Measurements from ENCODE around the gene TSPOAP1.

DNA sequence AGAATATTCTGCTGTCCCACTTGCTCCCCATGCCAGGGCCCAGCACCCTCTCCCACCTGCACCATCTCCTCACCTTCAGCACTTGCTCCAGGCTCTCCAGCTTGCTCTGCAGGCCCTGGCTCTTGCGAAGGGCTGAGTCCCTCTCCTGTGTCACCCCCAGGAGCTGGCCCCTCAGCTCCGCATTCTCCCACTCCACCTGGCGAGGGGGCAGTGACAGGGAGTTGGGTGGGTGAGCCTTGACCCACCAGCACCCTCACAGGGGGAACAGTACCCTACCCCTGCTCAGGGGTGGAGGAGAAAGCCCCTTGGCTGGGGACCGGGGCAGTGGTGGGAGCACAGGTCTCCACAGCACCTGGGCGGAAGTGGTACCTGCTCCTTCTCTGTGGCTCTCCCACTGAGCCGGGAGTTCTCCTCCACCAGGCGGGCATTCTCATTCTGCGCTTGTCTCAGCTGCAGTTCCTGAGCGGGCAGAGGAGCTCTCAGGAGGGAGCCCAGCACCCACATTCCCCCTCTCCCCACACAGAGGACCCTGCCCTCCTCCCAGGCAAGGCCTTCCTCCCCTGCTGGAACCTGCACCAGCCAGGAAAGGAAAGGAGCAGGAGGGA, 5.9 kb downstream of the TSPOAP1 start:
- TF ChIP-seq CTCF (IDR thresholded peaks at IDR 0.05 in 4 of 5, conservative IDR thresholded peaks at IDR 0.05 in 1 of 5) (no peak), POLR2A (IDR thresholded peaks at IDR 0.05) (no peak)

Measured in gastrocnemius medialis (tissue), 4 donors.